ENCODE measurements around the gene ABCE1. TPM values are rescaled to one million over a fixed set of nuclear protein-coding genes. Genes with fewer than 3 reads are reported as not detected.

The ABCE1 gene
- total and polyA plus RNA-seq, 2 of the 8 experiments (the other 6 are each of a cell fraction or from before 2014, with no cell fraction given) = 43.7 to 126 TPM

GRCh38 chr4:145066063-145066501 lies 32.0 kb upstream of the ABCE1 start (continued):
- TF ChIP-seq, protein P1, sequence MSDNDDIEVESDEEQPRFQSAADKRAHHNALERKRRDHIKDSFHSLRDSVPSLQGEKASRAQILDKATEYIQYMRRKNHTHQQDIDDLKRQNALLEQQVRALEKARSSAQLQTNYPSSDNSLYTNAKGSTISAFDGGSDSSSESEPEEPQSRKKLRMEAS (IDR thresholded peaks at IDR 0.05) = no peak
- TF ChIP-seq EP300 (IDR thresholded peaks at IDR 0.05; ENCODE audit: borderline replicate concordance in 1 of 2, low read depth in 2 of 2, low read length in 2 of 2) = no peak
- TF ChIP-seq BACH1 (IDR thresholded peaks at IDR 0.05; ENCODE audit: low read length) = no peak
- no peak for TF ChIP-seq HDAC2 (IDR thresholded peaks at IDR 0.05; ENCODE audit: borderline replicate concordance in 1 of 2, low read depth in 2 of 2, low read length in 2 of 2)
- TF ChIP-seq BRCA1 (IDR thresholded peaks at IDR 0.05; ENCODE audit: low read depth, low read length) = no peak
